Measurements from ENCODE around the gene HCST.
A peak's percentile ranks its signal among the peaks of the same experiment; 100 is the strongest.
"Not testable (repeated sequence)": the region's sequence is repeated elsewhere in the genome, so short reads cannot be mapped to it uniquely, and the experiment has no call there.

The HCST gene

GRCh38 chr19:35907377-35907745 is 5.0 kb downstream of the HCST start:
- DNase-seq: no peak

- DNase-seq: no peak
Observed at GRCh38 chr19:35908010-35908441, 5.7 kb downstream of the HCST start, which contains the start of gene TYROBP. TSS of gene TYROBP (minus strand) at chr19:35908295. CDS start at chr19:35908228, 67 bp downstream.

GRCh38 chr19:35908973-35909683 is 6.8 kb downstream of the HCST start:
- no peak for DNase-seq

GRCh38 chr19:35909684-35910035 is 7.3 kb downstream of the HCST start:
- no peak for DNase-seq

- not testable (repeated sequence) for DNase-seq
Observed at GRCh38 chr19:35910355-35910754, 8.0 kb downstream of the HCST start.

GRCh38 chr19:35911173-35911572 is 8.8 kb downstream of the HCST start:
- no peak for DNase-seq

- no peak for DNase-seq
Observed at GRCh38 chr19:35911790-35912189, 9.5 kb downstream of the HCST start.

- no peak for DNase-seq
Observed at GRCh38 chr19:35913589-35913988, 11.3 kb downstream of the HCST start.

- DNase-seq: no peak
Observed at GRCh38 chr19:35915443-35915842, 13.1 kb downstream of the HCST start.

GRCh38 chr19:35919306-35919705 is 17.0 kb downstream of the HCST start:
- DNase-seq: no peak

GRCh38 chr19:35921012-35921411 is 18.7 kb downstream of the HCST start:
- no peak for DNase-seq

GRCh38 chr19:35925501-35925900 is 23.2 kb downstream of the HCST start:
- DNase-seq: no peak

GRCh38 chr19:35928507-35928906 is 26.2 kb downstream of the HCST start:
- no peak for DNase-seq

GRCh38 chr19:35929876-35930275 is 27.5 kb downstream of the HCST start:
- no peak for DNase-seq

GRCh38 chr19:35931161-35931873 is 29.0 kb downstream of the HCST start:
- DNase-seq: peak; percentile 31

- DNase-seq: no peak
Observed at GRCh38 chr19:35931874-35932202, 29.5 kb downstream of the HCST start.

- DNase-seq: no peak
Observed at GRCh38 chr19:35932291-35932936, 30.1 kb downstream of the HCST start.

GRCh38 chr19:35935911-35936737 is 33.8 kb downstream of the HCST start, which contains the start of gene LRFN3:
TSS of gene LRFN3 (plus strand) at chr19:35936374. CDS start at chr19:35939426, 3,052 bp downstream.
- DNase-seq: no peak

- no peak for DNase-seq
Observed at GRCh38 chr19:35936738-35937268, 34.5 kb downstream of the HCST start.

- DNase-seq: no peak
Observed at GRCh38 chr19:35937345-35938281, 35.3 kb downstream of the HCST start.
